Stimulated activated naive CD8-positive, alpha-beta T cell treated with anti-CD3 and anti-CD28 coated beads, Interleukin-15, Interleukin-2, amounts not matched to agents 100 U/mL and 50 U/mL, for 24 hours (primary cell): ENCODE results near the gene MAPK4.
"Not testable (repeated sequence)": the region's sequence is repeated elsewhere in the genome, so short reads cannot be mapped to it uniquely, and the experiment has no call there.

Experiments used
- ATAC-seq: fragments of 150-1000 bp; cut with Tn5 transposase; one replicate; pipeline ENCODE4 v1.10.0; 2021
- DNase-seq: peaks from one replicate; pipeline ENCODE4 v3.0.0; 2021

The MAPK4 gene

DNA sequence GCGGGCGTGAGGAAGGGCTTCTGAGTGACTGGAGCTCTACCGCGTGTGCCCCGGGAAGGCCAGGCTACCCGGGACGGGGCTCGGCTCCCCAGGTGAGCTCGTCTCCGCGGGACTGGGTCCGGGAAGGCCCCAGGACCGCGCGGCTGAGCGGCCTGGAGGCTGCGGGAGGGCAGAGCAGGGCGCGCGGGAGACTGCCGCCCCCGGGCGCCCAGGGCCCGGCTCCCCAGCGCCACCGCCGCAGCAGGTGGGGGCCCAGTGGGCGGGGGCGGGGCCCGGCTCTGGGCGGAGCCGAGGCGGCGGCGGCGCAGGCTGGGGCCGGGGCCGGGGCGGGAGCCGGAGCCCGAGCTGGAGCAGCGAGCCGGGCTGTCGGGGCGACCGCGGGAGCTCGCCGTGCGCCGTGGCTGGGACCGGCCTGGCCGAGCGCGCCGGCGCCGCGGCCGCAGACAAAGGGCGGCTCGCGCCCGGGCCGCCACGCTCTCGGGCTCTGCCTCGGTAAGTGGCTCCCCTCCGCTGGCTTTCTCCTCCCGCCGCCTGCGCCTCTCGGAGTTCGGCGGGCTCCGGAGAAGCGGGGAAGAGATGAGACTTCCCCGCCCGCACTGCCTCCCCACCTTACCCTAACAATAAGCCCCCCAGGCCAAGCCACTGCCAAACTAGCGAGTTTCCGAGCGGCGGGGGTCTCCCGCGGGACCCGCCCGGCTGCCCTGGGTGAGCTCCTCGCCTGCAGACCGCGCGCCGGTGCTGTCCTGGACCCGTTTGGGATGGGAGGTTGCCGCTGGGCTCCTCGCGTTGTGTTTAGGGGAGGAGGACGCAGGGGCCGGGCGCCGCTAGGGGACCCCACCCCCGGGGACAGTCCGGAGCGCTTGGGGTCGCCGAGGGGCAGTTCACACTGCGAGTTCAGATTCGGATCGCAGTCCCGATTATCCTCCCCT, at the start of gene MAPK4:
TSS of gene MAPK4 (plus strand) at position 336 of the 929 bp plus-strand sequence. CDS start 103,872 bp downstream, outside the sequence.
- ATAC-seq (peak; percentile 76), DNase-seq (peak; percentile 21)

GRCh38 chr18:50517277-50517676, 42.6 kb upstream of the MAPK4 start:
- DNase-seq, ATAC-seq: not testable (repeated sequence)

DNA sequence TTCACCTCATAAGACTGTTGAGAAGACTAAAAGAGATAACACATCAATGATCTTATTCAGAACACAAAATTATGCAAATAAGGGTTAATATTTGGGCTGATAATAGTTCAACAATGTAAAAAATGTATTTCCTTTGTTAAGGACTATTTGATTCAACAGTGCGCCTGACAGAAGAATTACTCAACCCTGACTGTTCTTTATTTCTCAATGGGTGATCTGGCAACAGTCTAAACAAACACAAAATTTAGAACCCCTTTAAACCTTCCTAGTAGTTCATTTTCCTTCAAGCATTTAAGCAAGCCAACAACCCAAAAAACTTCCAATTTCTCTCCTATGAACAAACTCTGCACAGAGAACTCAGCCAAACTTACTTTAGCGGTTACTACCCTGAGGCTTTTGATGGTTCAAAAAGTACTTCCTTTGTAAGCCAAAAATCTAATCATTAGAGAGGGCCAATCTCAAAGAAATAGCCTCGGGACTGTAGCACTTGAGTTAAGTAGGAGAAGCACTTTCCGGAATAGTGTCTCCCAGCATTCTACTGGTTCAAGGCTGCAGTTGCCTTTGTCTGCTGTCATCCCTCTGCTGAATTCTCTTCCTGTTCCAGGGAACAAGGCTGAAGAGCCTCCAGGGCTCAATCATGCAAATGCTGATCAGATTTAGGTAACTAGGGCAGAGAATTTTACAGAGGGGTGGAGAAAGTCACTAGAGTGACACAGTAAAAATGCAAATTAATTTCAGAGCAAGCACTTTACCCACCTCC, 40.9 kb upstream of the MAPK4 start:
- ATAC-seq (no peak), DNase-seq (no peak)

- DNase-seq (no peak), ATAC-seq (no peak)
Observed at GRCh38 chr18:50523165-50523564, 36.7 kb upstream of the MAPK4 start.

DNA sequence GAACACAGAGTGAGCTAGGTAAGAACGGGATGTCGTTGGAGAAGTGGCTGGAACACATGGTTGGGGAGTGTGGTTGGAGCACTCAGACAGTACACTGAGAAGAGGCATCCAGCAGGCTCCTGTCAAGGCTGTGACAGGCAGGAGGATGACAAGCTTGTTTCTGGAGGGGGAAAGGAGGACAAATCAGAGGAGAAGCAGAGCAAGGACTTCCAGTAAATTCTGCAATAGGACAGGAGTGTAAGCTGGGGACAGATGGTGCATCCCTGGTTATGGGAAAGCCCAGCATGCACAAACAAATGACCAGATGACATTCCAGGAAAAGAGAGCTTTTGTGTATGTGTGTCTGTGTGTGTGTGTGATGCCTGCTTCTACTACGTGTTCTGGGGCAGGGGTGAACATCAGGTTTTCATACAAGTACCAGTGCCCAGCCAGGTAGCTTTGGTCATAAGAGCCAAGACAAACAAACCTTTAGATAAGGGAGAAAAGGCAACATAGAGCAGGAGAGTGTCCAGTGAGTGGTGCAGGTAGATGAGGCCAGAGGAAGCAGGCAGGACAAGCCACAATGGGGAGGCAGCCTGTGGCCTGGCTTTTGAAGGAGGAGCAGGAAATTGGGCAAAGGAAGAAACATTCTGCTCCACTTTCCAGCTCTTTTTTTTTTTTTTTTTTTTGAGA, 32.1 kb upstream of the MAPK4 start:
- ATAC-seq (no peak), DNase-seq (no peak)

- ATAC-seq = no peak
- DNase-seq = no peak
Observed at GRCh38 chr18:50528806-50529205, 31.1 kb upstream of the MAPK4 start.

DNA sequence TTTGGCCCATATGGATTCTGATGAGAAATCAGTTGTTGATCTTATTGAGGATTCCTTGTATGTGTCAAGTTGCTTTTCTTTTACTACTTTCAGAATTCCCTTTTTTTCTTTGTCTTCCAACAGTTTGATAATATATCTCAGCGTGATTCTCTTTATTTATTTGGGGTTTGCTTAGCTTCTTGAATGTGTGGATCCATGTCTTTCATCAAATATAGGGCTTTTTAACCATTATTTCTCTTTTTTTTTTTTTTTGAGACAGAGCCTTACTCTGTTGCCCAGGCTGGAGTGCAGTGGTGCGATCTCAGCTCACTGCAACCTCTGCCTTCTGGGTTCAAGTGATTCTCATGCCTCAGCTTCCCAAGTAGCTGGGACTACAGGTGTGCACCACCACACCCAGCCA, 26.1 kb upstream of the MAPK4 start:
- not testable (repeated sequence) for DNase-seq, ATAC-seq

DNA sequence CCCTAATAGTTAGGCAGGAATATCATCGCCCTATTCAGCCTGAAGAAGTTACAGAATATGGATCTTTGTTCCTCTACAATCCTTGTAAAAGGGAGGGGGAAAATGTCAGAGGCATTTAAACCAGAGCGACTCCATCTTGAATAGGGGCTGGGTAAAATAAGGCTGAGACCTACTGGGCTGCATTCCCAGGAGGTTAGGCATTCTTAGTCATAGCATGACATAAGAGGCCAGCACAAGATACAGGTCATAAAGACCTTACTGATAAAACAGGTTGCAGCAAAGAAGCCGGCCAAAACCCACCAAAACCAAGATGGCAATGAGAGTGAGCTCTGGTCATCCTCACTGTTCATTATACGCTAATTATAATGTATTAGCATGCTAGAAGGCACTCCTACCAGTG, 15.4 kb upstream of the MAPK4 start:
- not testable (repeated sequence) for ATAC-seq, DNase-seq

- DNase-seq (no peak), ATAC-seq (no peak)
Observed at GRCh38 chr18:50545936-50546335, 14.0 kb upstream of the MAPK4 start.

DNA sequence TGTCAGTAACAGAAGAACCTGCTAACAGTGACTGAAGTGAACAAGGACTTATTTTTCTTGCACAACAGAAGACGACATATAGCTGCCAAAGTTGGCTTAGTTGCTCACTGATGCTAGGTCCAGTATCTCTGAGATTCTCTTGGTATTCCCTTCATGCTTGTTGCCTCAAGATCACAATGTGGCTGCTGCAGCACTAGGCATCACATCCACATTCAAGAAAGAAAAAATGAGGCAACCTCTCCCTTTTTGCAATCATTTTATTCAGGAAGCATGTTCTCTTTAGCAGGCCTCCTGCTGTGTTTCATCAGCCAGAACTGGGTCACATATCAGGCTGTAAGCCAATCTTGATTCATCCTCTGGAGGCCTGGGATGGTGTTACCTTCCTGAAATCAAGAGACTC, 11.7 kb upstream of the MAPK4 start:
- DNase-seq (no peak), ATAC-seq (no peak)

GRCh38 chr18:50551651-50552050, 8.2 kb upstream of the MAPK4 start:
- ATAC-seq, DNase-seq: not testable (repeated sequence)

GRCh38 chr18:50558157-50558556, 1.7 kb upstream of the MAPK4 start:
- ATAC-seq (no peak), DNase-seq (no peak)

GRCh38 chr18:50558948-50559751, 737 bp upstream of the MAPK4 start:
- DNase-seq (no peak), ATAC-seq (no peak)

DNA sequence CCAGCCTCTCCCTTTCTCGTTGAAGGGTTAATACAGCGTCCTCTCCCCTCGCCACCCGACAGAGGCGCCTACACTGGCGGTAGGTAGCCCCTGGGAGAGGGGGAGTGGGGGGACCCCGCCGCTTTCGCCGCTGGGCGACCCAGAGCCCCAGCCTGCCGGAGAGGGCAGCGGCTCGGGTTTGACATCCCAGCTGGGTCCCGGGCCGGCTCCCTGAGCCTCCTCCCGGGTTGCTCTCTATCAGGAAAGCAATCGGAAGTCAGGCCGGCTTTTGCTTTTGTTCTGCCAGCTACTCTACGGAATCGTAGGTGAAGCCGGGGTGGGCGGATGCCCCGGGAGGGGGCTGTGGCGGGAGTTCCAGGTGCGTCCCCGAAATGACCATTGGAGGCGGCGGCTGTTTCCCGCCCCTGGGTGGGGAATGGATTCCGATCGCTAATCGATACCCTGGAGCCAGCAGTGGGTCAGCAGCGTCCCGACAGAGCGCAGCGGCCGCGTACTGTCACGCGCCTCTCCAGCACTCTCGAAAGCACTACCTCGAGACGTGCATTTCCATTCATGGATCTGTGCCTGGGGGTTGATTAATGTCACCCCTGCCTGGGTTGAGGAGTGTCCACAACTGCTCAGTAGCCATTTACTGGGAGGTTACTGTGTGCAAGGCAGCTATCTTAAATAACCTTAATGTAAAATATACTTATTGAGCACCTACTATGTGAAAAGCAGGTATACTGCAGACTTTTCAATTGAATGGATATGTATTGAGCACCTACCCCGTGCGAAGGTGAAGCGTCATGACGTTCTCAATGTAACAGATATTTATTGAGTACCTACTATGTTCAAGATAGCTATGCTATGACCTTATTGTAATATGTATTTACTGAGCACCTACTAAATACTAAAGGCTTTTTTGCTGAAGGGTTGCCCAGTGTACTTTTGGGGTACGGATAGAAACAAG, 1.1 kb downstream of the MAPK4 start:
- ATAC-seq (no peak), DNase-seq (no peak)

DNA sequence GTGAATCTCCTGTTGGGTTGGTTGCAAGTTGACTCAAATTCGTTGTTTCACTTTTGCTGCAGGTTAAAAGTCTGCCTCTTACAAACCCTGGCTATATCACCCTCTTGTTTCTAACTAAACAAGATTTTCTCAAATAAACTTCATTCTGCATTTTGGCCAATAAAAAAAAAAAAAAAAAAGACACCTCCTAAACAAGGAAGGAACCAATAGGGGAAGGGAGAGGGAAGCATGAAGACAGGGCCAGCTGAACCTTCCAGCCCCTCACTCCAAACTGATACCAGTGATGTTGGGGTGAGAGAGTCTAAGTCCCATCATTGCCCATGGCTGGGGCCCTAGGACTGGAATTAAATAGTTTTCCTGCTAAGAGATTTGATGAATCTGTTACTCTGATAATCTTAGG, 2.4 kb downstream of the MAPK4 start:
- DNase-seq = not testable (repeated sequence)

DNA sequence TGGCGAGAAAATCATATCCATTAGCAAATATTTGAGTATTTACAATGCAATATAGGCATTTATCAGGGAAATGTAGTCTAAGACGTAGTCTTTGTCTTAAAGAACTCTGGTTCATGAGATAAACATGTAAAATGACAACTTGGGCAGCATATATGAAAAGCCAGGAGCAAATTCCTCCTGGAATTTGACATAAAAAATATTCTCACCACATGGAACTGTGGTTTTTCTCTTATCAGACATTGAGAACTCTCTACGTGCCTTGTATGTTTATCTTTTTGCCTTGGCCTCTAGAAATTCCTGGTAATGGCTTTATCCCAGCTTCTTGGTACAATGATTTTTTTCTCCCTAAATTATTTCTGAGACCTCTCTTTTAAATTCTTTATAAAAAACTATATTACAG, 2.8 kb downstream of the MAPK4 start:
- no peak for ATAC-seq
- DNase-seq = no peak

More for the DNA sequence above, 2.4 kb downstream of the MAPK4 start:
- not testable (repeated sequence) for ATAC-seq

- no peak for DNase-seq
- ATAC-seq = no peak
Observed at GRCh38 chr18:50563376-50563775, 3.5 kb downstream of the MAPK4 start.

DNA sequence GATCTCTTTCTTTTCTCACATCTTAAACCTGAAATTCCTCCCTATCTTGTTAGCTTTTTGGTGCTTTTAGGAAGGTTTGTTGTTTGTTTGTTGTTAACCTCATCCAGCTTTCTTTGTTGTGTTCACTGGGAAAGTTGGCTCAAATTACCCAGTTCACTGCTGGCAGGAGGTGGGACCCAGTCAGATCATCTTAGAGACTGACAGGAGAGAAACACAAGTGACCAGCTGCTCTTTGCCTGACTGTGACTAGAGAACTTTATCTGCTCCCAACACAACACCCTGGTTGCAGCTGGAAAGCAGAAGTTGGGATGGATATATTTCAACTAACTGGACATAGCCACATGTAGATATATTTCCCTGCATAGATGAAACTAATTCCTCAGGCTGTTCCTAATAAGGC, 10.0 kb downstream of the MAPK4 start:
- no peak for DNase-seq
- no peak for ATAC-seq

GRCh38 chr18:50571606-50572005, 11.7 kb downstream of the MAPK4 start:
- no peak for DNase-seq
- ATAC-seq = no peak

GRCh38 chr18:50573196-50573595, 13.3 kb downstream of the MAPK4 start:
- ATAC-seq, DNase-seq: not testable (repeated sequence)
